ENCODE data around the gene FAM124A. TPM values are rescaled to one million over a fixed set of nuclear protein-coding genes. Genes with fewer than 3 reads are reported as not detected.

The FAM124A gene
- total and polyA plus RNA-seq, 2 donors (not counting 3 experiments of a cell fraction or from before 2014, with no cell fraction given) = 3.8 to 9.9 TPM

GRCh38 chr13:51212758-51213157, 9.4 kb upstream of the FAM124A start:
- POLR2A ChIA-PET = no interaction called here
- dilution Hi-C loops (cut with MboI; ENCODE audit: extremely low pct_ligation_motif_present, low sequenced_read_pairs) (no loop called here), intact Hi-C loops (cut with micrococcal nuclease) (no loop called here)
- CTCF ChIA-PET = no interaction called here
- H3K9me1 ChIP-seq (replicated peaks; ENCODE audit: control insufficient read depth, extremely low read depth, insufficient read depth, low read length) = no peaks in the 10 kb centered on the region
- no peaks in the 10 kb centered on the region for H3K4me1 ChIP-seq (ENCODE audit: control insufficient read depth, extremely low read depth, insufficient read depth, low read length)
- TF ChIP-seq POLR2AphosphoS5 (IDR thresholded peaks at IDR 0.05; ENCODE audit: insufficient read depth, low read depth, low read length) = no peak
- no peak for TF ChIP-seq MYC (IDR thresholded peaks at IDR 0.05; ENCODE audit: low read depth, low read length)
- no peak for TF ChIP-seq FOS (IDR thresholded peaks at IDR 0.05; ENCODE audit: borderline replicate concordance, insufficient read depth, low read length)
- no peak for TF ChIP-seq EZH2 (IDR thresholded peaks at IDR 0.05; ENCODE audit: borderline replicate concordance, low read depth, low read length, severe bottlenecking)
- TF ChIP-seq, protein P1, sequence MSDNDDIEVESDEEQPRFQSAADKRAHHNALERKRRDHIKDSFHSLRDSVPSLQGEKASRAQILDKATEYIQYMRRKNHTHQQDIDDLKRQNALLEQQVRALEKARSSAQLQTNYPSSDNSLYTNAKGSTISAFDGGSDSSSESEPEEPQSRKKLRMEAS (IDR thresholded peaks at IDR 0.05; ENCODE audit: insufficient read depth, insufficient read length) = no peak
- TF ChIP-seq CTCF (IDR thresholded peaks at IDR 0.05; ENCODE audit: extremely low read depth in 1 of 2, insufficient read depth in 1 of 2, low read depth in 1 of 2, low read length in 2 of 2) = no peak
- no peak for TF ChIP-seq POLR2A (IDR thresholded peaks at IDR 0.05; ENCODE audit: low read depth, low read length)
- TF ChIP-seq JUN (IDR thresholded peaks at IDR 0.05; ENCODE audit: borderline replicate concordance, insufficient read depth, insufficient read length, low read depth) = no peak
- no peak for TF ChIP-seq GATA2 (IDR thresholded peaks at IDR 0.05; ENCODE audit: insufficient read depth, insufficient read length, low read depth, low read length)
- no peak overlapping the region for H3K9ac ChIP-seq (replicated peaks; ENCODE audit: extremely low read depth, insufficient read depth, low read length)
- BruUV-seq (replicated peaks) = no TSS peak
- FAIRE-seq (no peak), DNase-seq (ENCODE audit: low read depth, low spot score) (no peak)
- H3K79me2 ChIP-seq (ENCODE audit: control insufficient read depth, insufficient read depth, low read length) = no peaks in the 10 kb centered on the region
- H3K4me2 ChIP-seq (ENCODE audit: insufficient read depth, low read length) = no peak overlapping the region
- H3K4me3 ChIP-seq (replicated peaks in 1 of 3; ENCODE audit: insufficient read depth in 1 of 3, low read depth in 1 of 3, low read length in 3 of 3) = no peak overlapping the region
- no peaks in the 10 kb centered on the region for H3K36me3 ChIP-seq (ENCODE audit: control insufficient read depth in 2 of 2, extremely low read depth in 1 of 2, insufficient read depth in 2 of 2, low read length in 2 of 2)
- no peak overlapping the region for H3K27ac ChIP-seq (ENCODE audit: insufficient read depth, low read depth, low read length)
- H4K20me1 ChIP-seq (replicated peaks; ENCODE audit: control insufficient read depth, extremely low read depth, insufficient read depth, low read length) = no peaks in the 10 kb centered on the region
- peaks cover 17 to 31% of the 10 kb centered on the region in 2 experiments for H3K27me3 ChIP-seq (ENCODE audit: control insufficient read depth in 2 of 2, insufficient read depth in 2 of 2, low read length in 2 of 2)
- H3K9me3 ChIP-seq (replicated peaks; ENCODE audit: control insufficient read depth, insufficient read depth, low read length) = no peaks in the 10 kb centered on the region
- no peak overlapping the region for H2AFZ ChIP-seq (ENCODE audit: low read depth, low read length)

All from endothelial cell of umbilical vein (primary cell).